HEK293T (cell line): ENCODE results near the gene CNGB1.

Source experiments
- CTCF ChIA-PET: fragments of 350-600 bp; formaldehyde crosslinking; extraction: SDS; loops from one replicate; lab custom pipeline; 2021; ENCODE audit warnings: antibody characterized with exemption, inconsistent platforms; lab: Yijun Ruan, JAX
- POLR2A ChIA-PET: fragments of 350-600 bp; formaldehyde crosslinking; extraction: SDS; loops from one replicate; lab custom pipeline; 2020; ENCODE audit warnings: antibody characterized with exemption, inconsistent platforms; lab: Yijun Ruan, JAX
- DNase-seq: peaks from one replicate; pipeline ENCODE4 v3.0.0; 2012; ENCODE audit warnings: mixed read lengths; ENCODE audit errors: extremely low spot score
- ARNT ChIP-seq: fragments of 450-650 bp; IDR thresholded peaks from 2 replicates; pipeline ENCODE4 v1.6.1; 2017; ENCODE audit warnings: mild to moderate bottlenecking
- BHLHE40 ChIP-seq: fragments of 450-650 bp; IDR thresholded peaks from 2 replicates; pipeline ENCODE4 v1.6.1; 2016; ENCODE audit warnings: mild to moderate bottlenecking, moderate library complexity, borderline replicate concordance
- CTBP1 ChIP-seq: fragments of 450-650 bp; IDR thresholded peaks from 2 replicates; pipeline ENCODE4 v1.6.1; 2016; ENCODE audit warnings: borderline replicate concordance
- ELF4 ChIP-seq: fragments of 450-650 bp; IDR thresholded peaks from 2 replicates; pipeline ENCODE4 v1.6.1; 2017; ENCODE audit warnings: antibody characterized with exemption
- FOXA1 ChIP-seq: fragments of 450-650 bp; IDR thresholded peaks from 2 replicates; pipeline ENCODE4 v1.6.1; 2016; ENCODE audit warnings: mild to moderate bottlenecking
- FOXK2 ChIP-seq: fragments of 450-650 bp; IDR thresholded peaks from 2 replicates; pipeline ENCODE4 v1.6.1; 2016; ENCODE audit warnings: mild to moderate bottlenecking
- FOXM1 ChIP-seq: fragments of 450-650 bp; IDR thresholded peaks from 2 replicates; pipeline ENCODE4 v1.6.1; 2017; ENCODE audit warnings: mild to moderate bottlenecking, borderline replicate concordance
- HDGF ChIP-seq: fragments of 450-650 bp; IDR thresholded peaks from 2 replicates; pipeline ENCODE4 v1.6.1; 2017; ENCODE audit warnings: antibody characterized with exemption, borderline replicate concordance
- L3MBTL2 ChIP-seq: fragments of 450-650 bp; conservative IDR thresholded peaks from 2 replicates; pipeline ENCODE4 v1.6.1; 2016; ENCODE audit warnings: mild to moderate bottlenecking
- LEF1 ChIP-seq: fragments of 450-650 bp; IDR thresholded peaks from 2 replicates; pipeline ENCODE4 v1.6.1; 2017; ENCODE audit warnings: mild to moderate bottlenecking, borderline replicate concordance
- NFRKB ChIP-seq: fragments of 450-650 bp; IDR thresholded peaks from 2 replicates; pipeline ENCODE4 v1.6.1; 2016; ENCODE audit warnings: mild to moderate bottlenecking, moderate library complexity
- SP1 ChIP-seq: fragments of 450-650 bp; IDR thresholded peaks from 2 replicates; pipeline ENCODE4 v1.6.1; 2017
- SUZ12 ChIP-seq: fragments of 450-650 bp; IDR thresholded peaks from 2 replicates; pipeline ENCODE4 v1.6.1; 2016; ENCODE audit warnings: mild to moderate bottlenecking
- TARDBP ChIP-seq: fragments of 450-650 bp; IDR thresholded peaks from 2 replicates; pipeline ENCODE4 v1.6.1; 2016
- ZNF384 ChIP-seq: fragments of 450-650 bp; IDR thresholded peaks from 2 replicates; pipeline ENCODE4 v1.6.1; 2016
- TF ChIP-seq, protein P1 (sequence below): fragments of 450-650 bp; IDR thresholded peaks from 2 replicates; pipeline ENCODE4 v1.6.1; 2016

CNGB1 gene

DNA sequence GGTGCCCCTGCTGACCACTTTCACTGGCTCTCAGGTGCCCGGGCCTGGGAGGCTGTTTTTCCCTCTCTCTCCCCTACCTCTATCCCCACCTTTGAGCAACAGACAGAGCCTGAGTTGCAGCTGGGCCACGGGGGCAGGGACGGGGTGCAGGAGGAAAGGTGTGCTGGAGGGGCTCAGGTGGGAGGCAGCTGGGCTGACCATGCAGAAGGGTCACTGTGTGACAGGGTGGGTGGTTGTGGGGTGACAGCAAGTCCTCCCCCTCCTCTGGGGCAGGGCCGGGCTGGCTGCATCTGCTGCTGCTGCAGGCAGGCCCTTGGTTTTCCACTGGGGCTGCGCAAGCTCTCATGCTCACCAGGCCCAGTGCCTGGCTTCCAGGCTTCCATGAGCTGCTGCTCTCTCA, 23.0 kb upstream of the CNGB1 start:
- no peak for DNase-seq
- TF ChIP-seq HDGF (no peak), ARNT (no peak), NFRKB (no peak), L3MBTL2 (no peak), TARDBP (no peak), ZNF384 (no peak), SUZ12 (no peak), BHLHE40 (no peak), LEF1 (no peak), ELF4 (no peak), SP1 (no peak), FOXK2 (no peak), FOXA1 (no peak), FOXM1 (no peak), CTBP1 (no peak)
- TF ChIP-seq, protein P1, sequence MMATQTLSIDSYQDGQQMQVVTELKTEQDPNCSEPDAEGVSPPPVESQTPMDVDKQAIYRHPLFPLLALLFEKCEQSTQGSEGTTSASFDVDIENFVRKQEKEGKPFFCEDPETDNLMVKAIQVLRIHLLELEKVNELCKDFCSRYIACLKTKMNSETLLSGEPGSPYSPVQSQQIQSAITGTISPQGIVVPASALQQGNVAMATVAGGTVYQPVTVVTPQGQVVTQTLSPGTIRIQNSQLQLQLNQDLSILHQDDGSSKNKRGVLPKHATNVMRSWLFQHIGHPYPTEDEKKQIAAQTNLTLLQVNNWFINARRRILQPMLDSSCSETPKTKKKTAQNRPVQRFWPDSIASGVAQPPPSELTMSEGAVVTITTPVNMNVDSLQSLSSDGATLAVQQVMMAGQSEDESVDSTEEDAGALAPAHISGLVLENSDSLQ, result no peak
- ChIA-PET CTCF (no interaction called here), POLR2A (interaction anchor here (1.1 kb wide), 1 partner anchor 9 kb away, joined by 5 read pairs; no protein-coding TSS in a partner anchor)

GRCh38 chr16:57993438-57993837, 22.5 kb upstream of the CNGB1 start:
- CTCF ChIA-PET, result no interaction called here
- POLR2A ChIA-PET, result interaction anchor here (1.1 kb wide), 1 partner anchor 9 kb away, joined by 5 read pairs; no protein-coding TSS in a partner anchor
- TF ChIP-seq FOXA1 (no peak), FOXM1 (no peak), NFRKB (no peak), CTBP1 (no peak), ARNT (no peak), TARDBP (no peak), SP1 (no peak), LEF1 (no peak), FOXK2 (no peak), BHLHE40 (no peak), HDGF (no peak), ZNF384 (no peak), L3MBTL2 (no peak), SUZ12 (no peak), ELF4 (no peak)
- TF ChIP-seq, protein P1, result no peak
- no peak for DNase-seq

- ChIA-PET POLR2A (no interaction called here), CTCF (no interaction called here)
- TF ChIP-seq SP1 (no peak), TARDBP (no peak), CTBP1 (no peak), FOXM1 (no peak), ZNF384 (no peak), SUZ12 (no peak), FOXA1 (no peak)
- no peak for DNase-seq
Measured at GRCh38 chr16:57992084-57992483, 21.2 kb upstream of the CNGB1 start.

GRCh38 chr16:57991551-57992059, 20.7 kb upstream of the CNGB1 start:
- CTCF ChIA-PET, result no interaction called here
- TF ChIP-seq NFRKB (no peak), TARDBP (no peak), CTBP1 (no peak), FOXK2 (no peak), BHLHE40 (no peak), FOXM1 (no peak), ELF4 (no peak), L3MBTL2 (no peak), ZNF384 (no peak)
- no peak for DNase-seq
- POLR2A ChIA-PET, result no interaction called here

GRCh38 chr16:57988929-57989328, 18.0 kb upstream of the CNGB1 start:
- no peak for DNase-seq
- ChIA-PET CTCF (interaction anchor here (1.2 kb wide), 1 partner anchor 140 kb away, joined by 5 read pairs; the partner anchor contains the start of gene CFAP20), POLR2A (no interaction called here)
- TF ChIP-seq TARDBP, result no peak
- TF ChIP-seq LEF1, result no peak
- no peak for TF ChIP-seq ZNF384
- TF ChIP-seq ARNT, result no peak
- no peak for TF ChIP-seq FOXM1
- no peak for TF ChIP-seq NFRKB
- no peak for TF ChIP-seq HDGF
- no peak for TF ChIP-seq SUZ12
- no peak for TF ChIP-seq FOXK2
- no peak for TF ChIP-seq SP1
- no peak for TF ChIP-seq BHLHE40
- TF ChIP-seq L3MBTL2, result no peak

- POLR2A ChIA-PET, result interaction anchor here (0.5 kb wide), 1 partner anchor 301 kb away, joined by 3 read pairs; no protein-coding TSS in a partner anchor
Measured at GRCh38 chr16:57987441-57988177, 16.7 kb upstream of the CNGB1 start.

More at GRCh38 chr16:57987441-57988177, 16.7 kb upstream of the CNGB1 start:
- CTCF ChIA-PET, result no interaction called here
- TF ChIP-seq CTBP1, result no peak
- no peak for TF ChIP-seq FOXM1
- no peak for TF ChIP-seq L3MBTL2
- no peak for TF ChIP-seq BHLHE40
- TF ChIP-seq SUZ12, result no peak
- TF ChIP-seq ZNF384, result no peak
- no peak for TF ChIP-seq TARDBP
- no peak for TF ChIP-seq ARNT
- TF ChIP-seq ELF4, result no peak
- TF ChIP-seq HDGF, result no peak
- no peak for TF ChIP-seq LEF1
- TF ChIP-seq NFRKB, result no peak
- TF ChIP-seq FOXA1, result no peak
- TF ChIP-seq, protein P1, result no peak
- TF ChIP-seq FOXK2, result no peak
- no peak for TF ChIP-seq SP1
- no peak for DNase-seq
